GM21515 (cell line): Measurements from ENCODE around the gene LIM2.
"Not testable (repeated sequence)": the region's sequence is repeated elsewhere in the genome, so short reads cannot be mapped to it uniquely, and the experiment has no call there.

ENCODE experiments used
- ATAC-seq: cut with Tn5 transposase; IDR thresholded peaks from one replicate; pipeline ENCODE4 v1.9.1; 2021; ENCODE audit not compliant: unreplicated experiment

The LIM2 gene

GRCh38 chr19:51387924-51388389, at the start of gene LIM2:
TSS of gene LIM2 (minus strand) at chr19:51387974. CDS start at chr19:51387443, 531 bp downstream.
- no peak for ATAC-seq

- ATAC-seq = no peak
These were observed 46.7 kb upstream of the LIM2 start for GRCh38 chr19:51434456-51434855.

- no peak for ATAC-seq
These were observed 45.3 kb upstream of the LIM2 start for GRCh38 chr19:51433043-51433442.

- no peak for ATAC-seq
These were observed 43.4 kb upstream of the LIM2 start for GRCh38 chr19:51431124-51431523.

- no peak for ATAC-seq
These were observed 42.4 kb upstream of the LIM2 start for GRCh38 chr19:51430221-51430620.

- no peak for ATAC-seq
These were observed 39.4 kb upstream of the LIM2 start for GRCh38 chr19:51427201-51427600.

- ATAC-seq = no peak
These were observed 34.3 kb upstream of the LIM2 start for GRCh38 chr19:51422053-51422448.

- no peak for ATAC-seq
These were observed 33.7 kb upstream of the LIM2 start for GRCh38 chr19:51421229-51422052.

- not testable (repeated sequence) for ATAC-seq
These were observed 32.7 kb upstream of the LIM2 start for GRCh38 chr19:51420511-51420910.

GRCh38 chr19:51418707-51419106, 30.9 kb upstream of the LIM2 start:
- no peak for ATAC-seq

GRCh38 chr19:51417810-51418157, 30.0 kb upstream of the LIM2 start:
- ATAC-seq = no peak

- no peak for ATAC-seq
These were observed 29.5 kb upstream of the LIM2 start, which contains the start of gene SIGLEC10 for GRCh38 chr19:51417107-51417809. TSS of gene SIGLEC10 (minus strand) at chr19:51417642. CDS start at chr19:51417581, 61 bp downstream.

GRCh38 chr19:51416422-51416821, 28.6 kb upstream of the LIM2 start:
- not testable (repeated sequence) for ATAC-seq

- no peak for ATAC-seq
These were observed 27.4 kb upstream of the LIM2 start for GRCh38 chr19:51415187-51415586.

- no peak for ATAC-seq
These were observed 23.4 kb upstream of the LIM2 start for GRCh38 chr19:51410950-51411748.

- no peak for ATAC-seq
These were observed 19.8 kb upstream of the LIM2 start for GRCh38 chr19:51407511-51408131.

- no peak for ATAC-seq
These were observed 14.3 kb upstream of the LIM2 start for GRCh38 chr19:51402117-51402516.

GRCh38 chr19:51399936-51400335, 12.2 kb upstream of the LIM2 start:
- not testable (repeated sequence) for ATAC-seq

- no peak for ATAC-seq
These were observed 11.5 kb upstream of the LIM2 start for GRCh38 chr19:51399231-51399630.

- no peak for ATAC-seq
These were observed 10.4 kb upstream of the LIM2 start for GRCh38 chr19:51398096-51398704.
